ENCODE data around the gene FRMD4A.

Gene FRMD4A

DNA sequence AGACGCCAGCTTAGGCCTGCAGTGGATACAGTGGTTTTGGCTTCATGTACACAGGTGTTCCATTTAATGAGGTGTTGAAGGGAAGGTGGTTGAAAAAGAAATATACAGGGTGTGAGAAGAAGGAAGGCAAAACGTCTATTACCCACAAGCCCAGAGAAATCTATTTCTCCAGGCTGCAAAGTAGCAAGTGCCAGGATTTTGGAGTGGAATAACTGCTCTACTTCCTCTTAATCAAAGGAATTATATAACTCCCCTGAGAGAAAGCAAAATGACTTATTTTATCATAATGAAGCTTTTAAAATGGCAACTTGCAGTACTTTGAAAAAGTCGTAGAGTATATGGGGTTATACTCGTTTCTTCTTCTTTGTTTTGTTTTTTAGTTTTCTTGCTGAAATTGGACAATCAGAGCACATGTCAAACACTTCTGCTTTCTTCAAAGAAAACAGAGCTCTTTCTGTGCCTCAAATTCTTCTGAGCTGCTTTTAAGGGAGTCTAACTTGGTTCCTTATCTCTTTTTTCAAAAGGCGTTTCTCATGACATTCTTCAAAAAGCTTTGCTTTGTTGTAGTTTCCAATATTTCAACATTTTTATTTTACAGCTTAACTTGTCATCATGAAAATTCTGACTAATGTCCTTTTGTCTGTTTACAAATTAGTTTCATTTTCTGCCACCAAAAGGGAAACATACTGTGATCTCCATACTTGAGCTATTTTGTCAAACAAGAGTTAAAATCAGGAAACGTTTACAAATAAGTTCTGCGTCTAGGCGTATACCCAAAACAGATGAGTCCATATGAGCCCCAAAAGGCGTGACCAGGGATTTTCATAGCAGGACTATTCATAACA lies 289.7 kb downstream of the FRMD4A start:
- no peak for DNase-seq

GRCh38 chr10:14039968-14040668 lies 290.6 kb downstream of the FRMD4A start:
- DNase-seq: no peak

- no peak for DNase-seq
Observed at GRCh38 chr10:14036233-14036632, 294.5 kb downstream of the FRMD4A start.

GRCh38 chr10:14035506-14035905 lies 295.2 kb downstream of the FRMD4A start:
- no peak for DNase-seq

GRCh38 chr10:14032406-14032998 lies 298.2 kb downstream of the FRMD4A start:
- peak; percentile 16 for DNase-seq

DNA sequence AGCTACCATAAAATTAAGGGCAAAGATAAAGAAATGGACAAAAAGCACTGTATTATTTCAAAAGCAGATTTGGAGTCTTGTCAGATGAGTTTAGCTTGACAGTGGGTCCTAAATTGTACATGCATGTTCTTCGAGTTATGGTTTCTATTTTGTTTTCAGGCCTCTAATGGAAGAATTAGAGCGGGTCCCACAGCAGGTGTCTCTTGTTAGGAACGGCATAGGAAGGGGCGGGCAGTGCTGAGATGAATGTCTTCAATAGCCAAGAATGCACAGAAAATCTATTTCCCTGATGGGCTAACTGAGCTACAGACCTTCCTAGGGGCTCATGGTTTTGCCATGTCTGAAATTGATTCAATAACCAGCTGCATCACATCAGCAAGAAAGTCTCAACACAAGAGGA lies 304.4 kb downstream of the FRMD4A start:
- no peak for DNase-seq

DNA sequence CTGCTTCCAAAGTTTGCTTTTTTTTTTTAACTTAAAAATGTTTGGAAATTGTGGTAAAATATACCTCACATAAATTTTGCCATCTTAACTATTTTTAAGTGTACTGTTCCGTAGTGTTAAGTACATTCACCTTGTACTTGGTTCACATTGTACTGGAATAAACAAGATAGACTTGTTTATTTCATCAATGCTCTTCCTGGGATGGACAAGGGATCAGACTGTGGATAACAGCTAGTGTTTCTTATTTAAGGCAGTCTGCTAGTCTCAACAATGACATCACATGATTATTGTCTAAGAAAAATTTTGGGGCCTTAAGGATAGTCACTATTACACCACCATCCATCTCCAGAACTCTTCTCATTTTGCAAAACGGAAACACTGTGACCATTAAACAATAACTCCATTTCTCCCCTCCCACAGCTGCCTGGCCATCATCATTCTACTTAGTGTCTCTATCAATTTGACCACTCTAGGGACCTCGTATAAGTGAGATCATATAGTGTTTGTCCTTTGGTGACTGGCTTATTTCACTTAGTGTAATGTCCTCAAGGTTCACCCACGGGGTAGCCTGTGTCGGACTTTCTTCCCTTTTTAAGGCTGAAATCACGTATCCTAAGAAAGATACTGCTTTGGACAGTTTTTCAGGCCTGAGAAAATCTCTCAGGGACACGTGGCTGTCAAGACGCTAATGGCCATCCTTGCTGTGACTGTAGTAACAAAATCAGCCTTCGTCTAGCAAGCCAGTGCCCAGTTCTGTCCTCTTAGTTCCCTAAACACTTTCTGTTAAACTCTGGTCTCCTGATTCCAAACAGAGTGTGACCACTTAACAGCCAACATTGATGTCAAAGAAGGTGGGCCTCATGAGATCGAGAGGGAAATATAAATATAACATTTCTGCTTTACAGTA lies 305.2 kb downstream of the FRMD4A start:
- no peak for DNase-seq

DNA sequence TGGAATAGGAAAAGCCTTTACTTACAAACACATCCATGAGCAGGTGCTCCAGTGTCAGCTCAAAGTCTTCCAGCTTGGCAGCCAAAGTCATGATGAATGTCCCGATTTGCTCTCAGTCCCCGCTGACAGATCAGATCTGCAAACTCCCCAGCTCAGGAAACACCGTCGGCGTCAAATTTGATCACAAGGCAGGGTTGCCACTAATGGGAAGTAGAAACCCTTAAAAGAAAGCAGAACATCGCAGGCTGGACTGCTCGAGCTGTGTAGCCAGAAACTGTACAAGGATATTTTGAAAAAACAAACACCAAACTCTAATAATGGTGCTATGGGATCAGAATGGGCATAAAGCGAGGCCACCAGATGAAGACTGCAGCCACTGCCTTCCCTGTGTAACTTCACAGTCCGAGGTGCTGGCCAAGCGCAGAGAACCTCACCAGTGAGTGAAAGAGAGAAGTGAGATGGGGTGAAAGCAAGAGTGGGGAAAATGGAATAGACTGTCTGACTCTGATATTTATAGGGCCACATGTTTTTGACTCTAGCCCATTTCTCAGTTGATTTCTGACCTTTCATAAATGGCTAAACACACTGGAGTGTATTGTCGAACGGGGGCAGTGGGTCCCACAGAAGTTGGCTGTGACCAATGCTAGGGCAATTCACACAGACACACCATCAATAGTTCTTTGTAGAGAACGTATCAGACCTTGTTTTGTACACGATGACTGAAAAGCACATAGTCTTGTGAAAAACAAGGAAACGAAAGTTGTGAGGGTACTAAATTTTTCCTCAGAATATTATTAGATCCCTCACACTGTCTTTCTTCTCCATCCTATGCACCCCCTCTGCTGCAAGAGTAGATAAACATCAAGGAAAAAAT lies 306.2 kb downstream of the FRMD4A start:
- no peak for DNase-seq

- no peak for DNase-seq
Observed at GRCh38 chr10:14023673-14024328, 306.9 kb downstream of the FRMD4A start.

DNA sequence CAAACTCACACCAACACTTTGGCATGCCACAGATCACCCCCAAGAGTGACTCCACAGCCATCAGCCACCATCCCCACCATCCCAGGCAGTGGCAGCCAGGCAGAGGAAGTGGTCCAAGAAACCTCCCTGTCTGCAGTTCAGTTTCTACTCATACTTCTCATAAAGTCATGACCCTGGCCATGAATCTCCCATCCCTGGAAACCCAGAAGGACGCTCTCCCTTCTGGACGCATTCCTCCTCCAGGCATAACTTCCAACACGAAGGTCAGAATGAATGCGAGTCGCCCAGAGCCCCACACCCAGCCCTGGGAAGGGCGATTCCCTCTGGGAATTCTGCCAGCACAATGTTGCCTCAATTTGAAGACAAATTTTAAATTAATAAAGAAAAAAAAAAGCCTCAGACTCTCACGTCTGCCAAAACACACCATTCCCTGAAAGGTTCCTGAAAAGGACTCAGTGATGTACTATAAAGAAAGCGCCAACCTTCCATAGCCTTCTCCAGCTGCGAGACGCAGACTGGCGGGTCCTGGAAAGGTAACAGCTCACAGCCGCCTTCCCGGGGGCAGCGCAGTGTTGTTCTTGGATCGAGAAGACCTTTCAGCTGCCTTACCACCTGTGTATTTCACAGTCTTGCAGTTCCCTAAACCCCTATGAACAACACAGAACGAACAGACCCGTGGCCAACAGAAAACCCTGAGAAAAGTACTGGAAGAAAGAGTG lies 307.6 kb downstream of the FRMD4A start:
- no peak for DNase-seq

DNA sequence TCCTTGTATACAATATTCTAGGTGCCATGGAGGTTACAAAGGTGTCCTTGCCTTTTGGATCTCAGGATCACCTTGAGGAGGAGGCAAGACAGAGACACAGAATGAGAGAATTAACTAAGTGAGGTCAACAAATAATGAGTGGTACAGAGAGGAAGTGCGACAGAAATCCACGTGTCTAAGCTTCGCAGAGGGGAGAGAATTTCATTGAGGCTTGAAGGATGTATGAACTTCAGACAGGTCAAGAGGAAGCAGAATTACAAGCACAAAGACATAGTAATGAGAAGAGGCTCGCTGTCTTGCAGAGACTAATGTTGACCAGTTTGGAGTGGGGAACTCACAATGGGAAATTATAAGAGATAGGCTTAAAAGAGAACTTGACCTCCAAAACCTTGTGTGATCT lies 308.7 kb downstream of the FRMD4A start:
- DNase-seq: no peak

GRCh38 chr10:14020037-14020664 lies 310.6 kb downstream of the FRMD4A start:
- DNase-seq: no peak

- no peak for DNase-seq
Observed at GRCh38 chr10:14017467-14017866, 313.3 kb downstream of the FRMD4A start.

- no peak for DNase-seq
Observed at GRCh38 chr10:14016931-14017333, 313.8 kb downstream of the FRMD4A start.

DNA sequence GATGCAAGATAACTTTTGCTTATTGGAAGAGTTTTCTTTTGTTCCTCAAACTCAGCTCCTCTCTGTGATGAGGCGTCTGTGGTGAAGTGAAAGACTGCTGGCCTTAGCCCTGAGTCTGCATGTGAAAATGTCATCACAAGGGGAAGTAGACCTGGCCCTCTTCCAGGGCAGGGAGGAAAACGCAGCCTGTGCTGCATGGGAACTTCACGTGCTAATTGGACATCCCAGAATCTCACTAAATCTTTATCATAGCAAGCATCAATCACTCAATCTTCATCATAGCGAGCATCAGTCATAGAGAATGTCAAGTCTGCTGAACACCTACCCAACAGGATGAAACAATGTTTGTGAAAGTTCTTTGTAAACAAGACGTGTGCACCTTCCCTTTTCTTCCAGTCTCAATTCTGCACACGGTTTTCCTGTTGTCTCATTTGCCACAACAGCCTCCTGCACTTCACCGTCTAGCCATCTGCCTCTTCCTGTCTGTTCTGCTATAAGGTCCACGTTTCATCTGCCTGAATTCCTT lies 314.6 kb downstream of the FRMD4A start:
- no peak for DNase-seq

DNA sequence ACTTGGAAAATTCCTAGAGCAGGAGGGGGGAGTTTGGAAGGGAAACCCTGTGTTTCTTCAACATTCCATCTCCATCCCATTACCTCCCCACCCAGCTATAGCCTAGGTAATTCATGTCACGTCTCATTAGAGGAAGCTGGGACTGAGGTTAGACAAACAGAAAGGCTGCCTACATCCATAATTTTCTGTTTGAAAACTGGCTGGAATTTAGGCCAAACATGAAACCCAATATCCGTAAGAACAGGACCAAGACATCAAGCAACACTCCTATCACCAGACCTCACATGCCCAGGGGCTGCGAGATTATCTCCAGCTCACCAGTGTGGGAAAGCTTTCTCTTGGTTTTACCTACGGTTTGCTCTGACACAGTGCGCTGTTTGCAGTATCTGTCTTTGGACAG lies 316.3 kb downstream of the FRMD4A start:
- no peak for DNase-seq

DNA sequence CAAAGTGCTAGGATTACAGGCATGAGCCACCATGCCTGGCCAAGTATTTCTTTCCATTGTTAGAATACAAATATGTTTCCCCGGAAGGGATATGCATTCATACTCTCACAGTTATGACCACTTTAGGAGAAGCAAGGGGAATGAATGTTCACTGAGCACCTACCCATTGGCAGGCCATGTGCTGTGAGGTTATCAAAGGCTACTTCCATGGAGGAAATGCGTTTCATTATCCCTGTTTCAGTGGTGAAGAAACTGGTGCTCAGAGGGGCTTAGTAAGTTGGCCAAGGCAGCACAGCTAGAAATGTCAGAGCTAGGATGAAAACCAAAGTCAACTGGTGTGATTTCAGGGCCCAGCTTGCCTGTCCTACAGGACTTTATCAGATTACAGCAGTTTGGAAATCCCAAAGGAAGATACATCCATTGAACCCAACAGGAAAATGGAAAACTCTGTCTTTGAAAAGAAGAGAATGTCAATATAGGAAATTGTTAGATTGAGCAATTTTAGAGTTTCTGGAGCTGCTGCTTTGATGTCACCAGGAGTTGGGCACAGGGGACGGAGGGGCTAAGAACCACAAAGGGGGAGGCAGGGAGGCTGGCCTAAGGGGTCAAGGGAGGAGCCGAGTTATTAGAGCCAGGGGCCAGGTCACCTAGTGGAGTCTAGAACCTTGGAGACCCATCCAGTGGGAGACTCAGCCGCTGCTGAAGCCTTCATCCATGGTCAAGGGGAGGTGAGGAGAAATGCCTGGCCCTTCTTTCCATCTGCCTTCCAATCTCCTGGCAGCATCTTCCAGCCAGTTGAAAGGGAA lies 319.8 kb downstream of the FRMD4A start:
- DNase-seq: no peak

GRCh38 chr10:14010101-14010558 lies 320.6 kb downstream of the FRMD4A start:
- DNase-seq: no peak
